Astrocyte (in vitro differentiated cells and primary cell): ENCODE measurements around the gene KY. TPM values are rescaled to one million over a fixed set of nuclear protein-coding genes. Genes with fewer than 3 reads are reported as not detected.

ENCODE experiments used
- DNase-seq: peaks from one replicate; pipeline ENCODE4 v3.0.0-alpha.2; 2010; ENCODE audit warnings: low read depth
- FAIRE-seq: peaks from 2 replicates; lab custom pipeline; 2011; peaks lifted over from hg19 to GRCh38; lab: Jason Lieb, UNC
- H2AFZ ChIP-seq: 2 replicates; pipeline ENCODE4 v1.6.0; 2012; ENCODE audit warnings: low read depth, low read length, inconsistent platforms
- H3K27ac ChIP-seq: 2 replicates; pipeline ENCODE4 v1.5.1; 2011; ENCODE audit warnings: low read depth, low read length, inconsistent platforms
- H3K27me3 ChIP-seq: 2 replicates; pipeline ENCODE4 v1.6.0; 2011; ENCODE audit warnings: low read length, inconsistent platforms; ENCODE audit not compliant: insufficient read depth
- H3K36me3 ChIP-seq: 2 replicates; pipeline ENCODE4 v1.5.1; 2011; ENCODE audit warnings: low read length, inconsistent platforms; ENCODE audit not compliant: insufficient read depth
- H3K4me1 ChIP-seq: 2 replicates; pipeline ENCODE4 v1.5.1; 2011; ENCODE audit warnings: low read length, inconsistent platforms; ENCODE audit not compliant: insufficient read depth
- H3K4me2 ChIP-seq: 2 replicates; pipeline ENCODE4 v1.6.0; 2012; ENCODE audit warnings: low read length, inconsistent platforms
- H3K4me3 ChIP-seq: 2 replicates; pipeline ENCODE4 v1.5.1; 2011; ENCODE audit warnings: low read depth, mild to moderate bottlenecking, low read length, inconsistent platforms; ENCODE audit not compliant: insufficient read depth
- H3K79me2 ChIP-seq: 2 replicates; pipeline ENCODE4 v1.6.0; 2012; ENCODE audit warnings: mild to moderate bottlenecking, low read length, inconsistent platforms; ENCODE audit not compliant: insufficient read depth
- H3K9ac ChIP-seq: 2 replicates; pipeline ENCODE4 v1.6.0; 2012; ENCODE audit warnings: mild to moderate bottlenecking, low read length, inconsistent platforms
- H3K9me3 ChIP-seq: 2 replicates; pipeline ENCODE4 v1.5.1; 2012; ENCODE audit warnings: low read depth, mild to moderate bottlenecking, low read length, inconsistent platforms; ENCODE audit not compliant: insufficient read depth
- H4K20me1 ChIP-seq: 2 replicates; pipeline ENCODE4 v1.6.0; 2012; ENCODE audit warnings: low read length, inconsistent platforms; ENCODE audit not compliant: insufficient read depth
- H3K27ac Mint-ChIP-seq: one replicate; pipeline ENCODE4 v1.8.0; 2021; ENCODE audit warnings: mild to moderate bottlenecking, mixed read lengths; ENCODE audit not compliant: unreplicated experiment
- H3K27me3 Mint-ChIP-seq: one replicate; pipeline ENCODE4 v1.8.0; 2021; ENCODE audit warnings: low read depth, mixed read lengths; ENCODE audit not compliant: unreplicated experiment
- H3K36me3 Mint-ChIP-seq: one replicate; pipeline ENCODE4 v1.8.0; 2021; ENCODE audit warnings: low read depth, mixed read lengths; ENCODE audit not compliant: unreplicated experiment
- H3K4me1 Mint-ChIP-seq: one replicate; pipeline ENCODE4 v1.8.0; 2021; ENCODE audit warnings: low read depth, mixed read lengths; ENCODE audit not compliant: unreplicated experiment
- H3K4me3 Mint-ChIP-seq: one replicate; pipeline ENCODE4 v1.8.0; 2021; ENCODE audit warnings: mild to moderate bottlenecking, moderate library complexity, mixed read lengths; ENCODE audit not compliant: unreplicated experiment
- H3K9me3 Mint-ChIP-seq: one replicate; pipeline ENCODE4 v1.8.0; 2021; ENCODE audit warnings: mild to moderate bottlenecking, mixed read lengths; ENCODE audit not compliant: unreplicated experiment
- CTCF ChIP-seq: IDR thresholded peaks from 2 replicates; pipeline ENCODE4 v1.5.1; 2011; ENCODE audit warnings: low read depth, mild to moderate bottlenecking, inconsistent platforms, low read length, moderate library complexity; ENCODE audit not compliant: insufficient read depth
- EZH2 ChIP-seq: IDR thresholded peaks from 2 replicates; pipeline ENCODE4 v1.6.1; 2012; ENCODE audit warnings: mild to moderate bottlenecking, low read length, inconsistent platforms; ENCODE audit not compliant: insufficient read depth
- total RNA-seq: library from RNA; stranded (reverse); gene quantifications from 2 replicates; pipeline ENCODE4 v1.2.1, GENCODE V29; 2021

The KY gene
- total RNA-seq, 1 donor from 2014 or later = 0.11 TPM

GRCh38 chr3:134693226-134693625 lies 42.4 kb upstream of the KY start:
- Mint-ChIP-seq H3K27me3 (peaks cover 21% of the 10 kb centered on the region), H3K9me3 (no peaks in the 10 kb centered on the region), H3K27ac (no peak overlapping the region), H3K4me1 (no peaks in the 10 kb centered on the region), H3K4me3 (no peak overlapping the region), H3K36me3 (no peaks in the 10 kb centered on the region)
- Histone ChIP-seq H2AFZ (no peak overlapping the region), H3K27me3 (no peaks in the 10 kb centered on the region), H3K4me2 (no peak overlapping the region), H4K20me1 (no peaks in the 10 kb centered on the region), H3K79me2 (no peaks in the 10 kb centered on the region), H3K36me3 (no peaks in the 10 kb centered on the region), H3K27ac (no peak overlapping the region), H3K9me3 (no peaks in the 10 kb centered on the region), H3K4me1 (no peaks in the 10 kb centered on the region), H3K4me3 (no peak overlapping the region), H3K9ac (no peak overlapping the region)
- no peak for DNase-seq
- FAIRE-seq = no peak
- TF ChIP-seq EZH2 (no peak), CTCF (no peak)

- DNase-seq (no peak), FAIRE-seq (no peak)
- H3K4me1 Mint-ChIP-seq = peaks cover 4% of the 10 kb centered on the region
- Histone ChIP-seq H3K36me3 (no peaks in the 10 kb centered on the region), H2AFZ (no peak overlapping the region), H3K9me3 (no peaks in the 10 kb centered on the region), H3K27ac (no peak overlapping the region), H3K4me1 (peaks cover 14% of the 10 kb centered on the region), H3K4me3 (no peak overlapping the region), H3K4me2 (no peak overlapping the region), H4K20me1 (no peaks in the 10 kb centered on the region), H3K27me3 (no peaks in the 10 kb centered on the region), H3K9ac (no peak overlapping the region), H3K79me2 (no peaks in the 10 kb centered on the region)
- H3K36me3 Mint-ChIP-seq = no peaks in the 10 kb centered on the region
- H3K9me3 Mint-ChIP-seq = no peaks in the 10 kb centered on the region
- no peak overlapping the region for H3K4me3 Mint-ChIP-seq
- peaks cover 7% of the 10 kb centered on the region for H3K27me3 Mint-ChIP-seq
- TF ChIP-seq CTCF = no peak
- TF ChIP-seq EZH2 = no peak
- H3K27ac Mint-ChIP-seq = no peak overlapping the region
Measured at GRCh38 chr3:134690226-134690625, 39.4 kb upstream of the KY start.

GRCh38 chr3:134687642-134688041 lies 36.8 kb upstream of the KY start:
- H3K27ac Mint-ChIP-seq = no peak overlapping the region
- no peaks in the 10 kb centered on the region for H3K36me3 Mint-ChIP-seq
- no peaks in the 10 kb centered on the region for H4K20me1 ChIP-seq
- H3K9me3 ChIP-seq = no peaks in the 10 kb centered on the region
- no peaks in the 10 kb centered on the region for H3K36me3 ChIP-seq
- no peak overlapping the region for H3K27ac ChIP-seq
- H3K27me3 Mint-ChIP-seq = peaks cover 6% of the 10 kb centered on the region
- no peak overlapping the region for H3K4me3 Mint-ChIP-seq
- no peaks in the 10 kb centered on the region for H3K79me2 ChIP-seq
- peaks cover 4% of the 10 kb centered on the region for H3K4me1 Mint-ChIP-seq
- peaks cover 14% of the 10 kb centered on the region for H3K4me1 ChIP-seq
- no peak overlapping the region for H3K4me2 ChIP-seq
- H3K9me3 Mint-ChIP-seq = no peaks in the 10 kb centered on the region
- FAIRE-seq (no peak), DNase-seq (no peak)
- no peak overlapping the region for H2AFZ ChIP-seq
- H3K9ac ChIP-seq = no peak overlapping the region
- TF ChIP-seq EZH2 (no peak), CTCF (no peak)
- no peak overlapping the region for H3K4me3 ChIP-seq
- H3K27me3 ChIP-seq = no peaks in the 10 kb centered on the region
